GM12874 (cell line): Measurements from ENCODE around the gene MTA3.

Source experiments
- TF ChIP-seq, protein P1 (sequence below): IDR thresholded peaks from 2 replicates; pipeline ENCODE4 v1.5.1; 2011; ENCODE audit warnings: low read depth, mild to moderate bottlenecking, control low read depth, low read length, moderate library complexity; ENCODE audit not compliant: insufficient read depth

The MTA3 gene

DNA sequence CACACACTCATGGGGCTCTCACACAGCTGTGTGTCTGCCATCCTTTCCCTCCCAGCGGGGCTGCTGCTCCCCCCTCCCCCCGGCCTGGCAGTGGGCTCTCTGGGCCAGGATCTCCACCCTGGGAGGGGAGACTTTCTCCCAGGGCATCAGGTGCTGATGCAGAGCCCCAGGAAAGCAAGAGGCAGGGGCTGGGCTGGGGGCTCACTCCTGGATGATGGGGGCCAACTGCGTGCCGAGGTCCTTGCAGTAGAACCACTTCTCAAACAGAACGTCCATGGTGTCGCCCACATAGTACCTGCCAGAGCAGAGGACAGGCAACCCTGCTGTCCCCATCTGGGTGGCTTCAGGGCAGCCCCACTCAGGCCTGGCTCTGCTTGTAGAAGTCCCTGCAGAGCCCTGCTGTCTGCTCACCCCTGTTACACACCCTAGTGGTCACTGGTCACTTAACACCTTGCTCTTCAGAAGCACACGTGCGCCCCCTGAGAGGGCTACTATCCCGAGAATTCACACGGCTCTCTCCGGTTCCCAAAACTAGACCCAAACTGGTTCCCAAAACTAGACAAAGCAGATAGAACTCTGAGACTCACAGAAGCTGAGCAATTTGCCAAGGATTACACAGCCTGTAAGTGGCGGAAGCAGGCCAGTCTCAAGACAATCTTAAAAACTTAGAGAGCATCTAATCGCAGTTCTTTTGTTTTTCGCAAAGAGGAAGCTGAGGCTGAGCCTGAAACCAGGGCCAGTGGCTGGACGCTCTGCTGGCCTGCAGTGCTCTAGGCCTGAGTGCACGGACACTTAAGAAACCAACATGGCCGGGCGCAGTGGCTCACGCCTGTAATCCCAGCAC is 202.1 kb downstream of the MTA3 start:
- TF ChIP-seq, protein P1, sequence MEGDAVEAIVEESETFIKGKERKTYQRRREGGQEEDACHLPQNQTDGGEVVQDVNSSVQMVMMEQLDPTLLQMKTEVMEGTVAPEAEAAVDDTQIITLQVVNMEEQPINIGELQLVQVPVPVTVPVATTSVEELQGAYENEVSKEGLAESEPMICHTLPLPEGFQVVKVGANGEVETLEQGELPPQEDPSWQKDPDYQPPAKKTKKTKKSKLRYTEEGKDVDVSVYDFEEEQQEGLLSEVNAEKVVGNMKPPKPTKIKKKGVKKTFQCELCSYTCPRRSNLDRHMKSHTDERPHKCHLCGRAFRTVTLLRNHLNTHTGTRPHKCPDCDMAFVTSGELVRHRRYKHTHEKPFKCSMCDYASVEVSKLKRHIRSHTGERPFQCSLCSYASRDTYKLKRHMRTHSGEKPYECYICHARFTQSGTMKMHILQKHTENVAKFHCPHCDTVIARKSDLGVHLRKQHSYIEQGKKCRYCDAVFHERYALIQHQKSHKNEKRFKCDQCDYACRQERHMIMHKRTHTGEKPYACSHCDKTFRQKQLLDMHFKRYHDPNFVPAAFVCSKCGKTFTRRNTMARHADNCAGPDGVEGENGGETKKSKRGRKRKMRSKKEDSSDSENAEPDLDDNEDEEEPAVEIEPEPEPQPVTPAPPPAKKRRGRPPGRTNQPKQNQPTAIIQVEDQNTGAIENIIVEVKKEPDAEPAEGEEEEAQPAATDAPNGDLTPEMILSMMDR, result peak; percentile 66

DNA sequence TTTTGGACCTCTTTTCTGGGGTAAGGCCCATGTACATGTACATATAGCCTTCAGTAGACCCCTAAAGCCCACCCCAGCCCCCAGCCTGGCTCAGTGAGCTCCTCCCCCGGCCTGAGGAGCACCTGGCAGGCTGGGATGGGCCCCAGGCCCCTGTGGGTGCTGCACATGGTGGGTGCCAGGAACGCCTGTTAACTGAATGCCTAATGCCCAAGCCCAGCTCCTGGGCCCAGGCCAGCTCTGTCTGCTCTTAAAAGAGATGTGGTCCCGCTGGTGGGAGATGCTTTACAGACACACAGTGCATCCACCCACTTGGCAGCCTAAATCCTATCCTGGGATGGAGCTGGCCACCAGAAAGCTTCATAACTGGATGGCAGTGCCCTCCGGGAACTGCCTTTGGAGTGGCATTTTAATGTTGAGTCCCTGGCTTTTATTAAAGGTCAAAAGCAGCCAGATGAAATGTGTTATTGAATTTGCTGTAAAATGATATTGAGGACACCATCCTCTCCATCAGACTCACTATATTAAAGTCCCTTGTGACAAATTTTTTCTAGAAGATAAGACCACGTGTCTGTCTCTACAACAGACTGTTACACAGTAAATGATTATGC is 203.2 kb downstream of the MTA3 start:
- TF ChIP-seq, protein P1, result no peak

GRCh38 chr2:42775186-42775585 is 206.8 kb downstream of the MTA3 start:
- TF ChIP-seq, protein P1, result no peak

GRCh38 chr2:42775810-42776209 is 207.4 kb downstream of the MTA3 start:
- TF ChIP-seq, protein P1, result no peak

- TF ChIP-seq, protein P1, result no peak
Measured at GRCh38 chr2:42777883-42778805, 209.7 kb downstream of the MTA3 start.

GRCh38 chr2:42781181-42781580 is 212.7 kb downstream of the MTA3 start:
- TF ChIP-seq, protein P1, result no peak

- TF ChIP-seq, protein P1, result no peak
Measured at GRCh38 chr2:42783511-42783910, 215.1 kb downstream of the MTA3 start.
